Mesenteric fat pad (tissue), 1 donor: ENCODE measurements around the gene TET3. TPM values are rescaled to one million over a fixed set of nuclear protein-coding genes. Genes with fewer than 3 reads are reported as not detected.

ENCODE experiments used
- DNase-seq: peaks from one replicate; pipeline ENCODE4 v3.0.0-alpha.2; 2020; ENCODE audit warnings: low spot score
- total RNA-seq: library from RNA; stranded (reverse); fragmentation: NEBNext Ultra II Directional; extraction: Animal tissue kit (Norgen Biotek cat#: 25700); gene quantifications from one replicate; pipeline ENCODE4 v1.2.1, GENCODE V29; 2021
- donor health status: DM: yes; HTN: yes; CAD: no.

The TET3 gene
- total RNA-seq, 1 donor from 2014 or later = 12.0 TPM

- no peak for DNase-seq
Observed at GRCh38 chr2:73963385-73964120, 21.2 kb upstream of the TET3 start.

- DNase-seq = no peak
Observed at GRCh38 chr2:73964223-73964622, 20.5 kb upstream of the TET3 start.

- DNase-seq = no peak
Observed at GRCh38 chr2:73965053-73965452, 19.7 kb upstream of the TET3 start.

GRCh38 chr2:73968357-73968937 is 16.3 kb upstream of the TET3 start:
- DNase-seq = no peak

GRCh38 chr2:73969356-73969755 is 15.4 kb upstream of the TET3 start:
- no peak for DNase-seq

GRCh38 chr2:73970141-73970803 is 14.4 kb upstream of the TET3 start:
- DNase-seq = no peak

GRCh38 chr2:73970850-73971471 is 13.7 kb upstream of the TET3 start:
- DNase-seq = no peak

- DNase-seq = no peak
Observed at GRCh38 chr2:73971722-73972121, 13.0 kb upstream of the TET3 start.

- DNase-seq = no peak
Observed at GRCh38 chr2:73972846-73973245, 11.9 kb upstream of the TET3 start.

- DNase-seq = no peak
Observed at GRCh38 chr2:73975731-73976130, 9.0 kb upstream of the TET3 start.

- no peak for DNase-seq
Observed at GRCh38 chr2:73976803-73977202, 7.9 kb upstream of the TET3 start.

- no peak for DNase-seq
Observed at GRCh38 chr2:73977466-73977865, 7.2 kb upstream of the TET3 start.

GRCh38 chr2:73979021-73979420 is 5.7 kb upstream of the TET3 start:
- no peak for DNase-seq

- DNase-seq = no peak
Observed at GRCh38 chr2:73979686-73980085, 5.0 kb upstream of the TET3 start.

GRCh38 chr2:73980566-73980965 is 4.1 kb upstream of the TET3 start:
- no peak for DNase-seq

GRCh38 chr2:73981081-73982001 is 3.4 kb upstream of the TET3 start:
- DNase-seq = no peak

- DNase-seq = no peak
Observed at GRCh38 chr2:73982140-73982617, 2.5 kb upstream of the TET3 start.

- DNase-seq = no peak
Observed at GRCh38 chr2:73983322-73984202, 1.1 kb upstream of the TET3 start.

- DNase-seq = no peak
Observed at GRCh38 chr2:73984922-73985307, 205 bp downstream of the TET3 start.
